ENCODE results near the gene SPTBN5. TPM values are rescaled to one million over a fixed set of nuclear protein-coding genes. Genes with fewer than 3 reads are reported as not detected.

SPTBN5 gene
- total RNA-seq, 1 experiment from 2014 or later: 1.2 TPM

GRCh38 chr15:41820791-41821423, 72.9 kb downstream of the SPTBN5 start (continued):
- TF ChIP-seq CTCF (IDR thresholded peaks at IDR 0.05) (no peak), NR2C2 (CRISPR knock-in tag; IDR thresholded peaks at IDR 0.05) (no peak), ZNF121 (CRISPR knock-in tag; IDR thresholded peaks at IDR 0.05) (no peak), TCF7 (CRISPR knock-in tag; IDR thresholded peaks at IDR 0.05; ENCODE audit: low read depth) (no peak), OVOL2 (CRISPR knock-in tag; IDR thresholded peaks at IDR 0.05; ENCODE audit: borderline replicate concordance) (no peak), EMX1 (CRISPR knock-in tag; IDR thresholded peaks at IDR 0.05) (no peak)
- TF ChIP-seq, protein P1, sequence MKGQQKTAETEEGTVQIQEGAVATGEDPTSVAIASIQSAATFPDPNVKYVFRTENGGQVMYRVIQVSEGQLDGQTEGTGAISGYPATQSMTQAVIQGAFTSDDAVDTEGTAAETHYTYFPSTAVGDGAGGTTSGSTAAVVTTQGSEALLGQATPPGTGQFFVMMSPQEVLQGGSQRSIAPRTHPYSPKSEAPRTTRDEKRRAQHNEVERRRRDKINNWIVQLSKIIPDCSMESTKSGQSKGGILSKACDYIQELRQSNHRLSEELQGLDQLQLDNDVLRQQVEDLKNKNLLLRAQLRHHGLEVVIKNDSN (CRISPR knock-in tag; IDR thresholded peaks at IDR 0.05): no peak
- TF ChIP-seq, protein P2, sequence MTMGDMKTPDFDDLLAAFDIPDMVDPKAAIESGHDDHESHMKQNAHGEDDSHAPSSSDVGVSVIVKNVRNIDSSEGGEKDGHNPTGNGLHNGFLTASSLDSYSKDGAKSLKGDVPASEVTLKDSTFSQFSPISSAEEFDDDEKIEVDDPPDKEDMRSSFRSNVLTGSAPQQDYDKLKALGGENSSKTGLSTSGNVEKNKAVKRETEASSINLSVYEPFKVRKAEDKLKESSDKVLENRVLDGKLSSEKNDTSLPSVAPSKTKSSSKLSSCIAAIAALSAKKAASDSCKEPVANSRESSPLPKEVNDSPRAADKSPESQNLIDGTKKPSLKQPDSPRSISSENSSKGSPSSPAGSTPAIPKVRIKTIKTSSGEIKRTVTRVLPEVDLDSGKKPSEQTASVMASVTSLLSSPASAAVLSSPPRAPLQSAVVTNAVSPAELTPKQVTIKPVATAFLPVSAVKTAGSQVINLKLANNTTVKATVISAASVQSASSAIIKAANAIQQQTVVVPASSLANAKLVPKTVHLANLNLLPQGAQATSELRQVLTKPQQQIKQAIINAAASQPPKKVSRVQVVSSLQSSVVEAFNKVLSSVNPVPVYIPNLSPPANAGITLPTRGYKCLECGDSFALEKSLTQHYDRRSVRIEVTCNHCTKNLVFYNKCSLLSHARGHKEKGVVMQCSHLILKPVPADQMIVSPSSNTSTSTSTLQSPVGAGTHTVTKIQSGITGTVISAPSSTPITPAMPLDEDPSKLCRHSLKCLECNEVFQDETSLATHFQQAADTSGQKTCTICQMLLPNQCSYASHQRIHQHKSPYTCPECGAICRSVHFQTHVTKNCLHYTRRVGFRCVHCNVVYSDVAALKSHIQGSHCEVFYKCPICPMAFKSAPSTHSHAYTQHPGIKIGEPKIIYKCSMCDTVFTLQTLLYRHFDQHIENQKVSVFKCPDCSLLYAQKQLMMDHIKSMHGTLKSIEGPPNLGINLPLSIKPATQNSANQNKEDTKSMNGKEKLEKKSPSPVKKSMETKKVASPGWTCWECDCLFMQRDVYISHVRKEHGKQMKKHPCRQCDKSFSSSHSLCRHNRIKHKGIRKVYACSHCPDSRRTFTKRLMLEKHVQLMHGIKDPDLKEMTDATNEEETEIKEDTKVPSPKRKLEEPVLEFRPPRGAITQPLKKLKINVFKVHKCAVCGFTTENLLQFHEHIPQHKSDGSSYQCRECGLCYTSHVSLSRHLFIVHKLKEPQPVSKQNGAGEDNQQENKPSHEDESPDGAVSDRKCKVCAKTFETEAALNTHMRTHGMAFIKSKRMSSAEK (CRISPR knock-in tag; IDR thresholded peaks at IDR 0.05; ENCODE audit: borderline replicate concordance): no peak
- TF ChIP-seq, protein P3, sequence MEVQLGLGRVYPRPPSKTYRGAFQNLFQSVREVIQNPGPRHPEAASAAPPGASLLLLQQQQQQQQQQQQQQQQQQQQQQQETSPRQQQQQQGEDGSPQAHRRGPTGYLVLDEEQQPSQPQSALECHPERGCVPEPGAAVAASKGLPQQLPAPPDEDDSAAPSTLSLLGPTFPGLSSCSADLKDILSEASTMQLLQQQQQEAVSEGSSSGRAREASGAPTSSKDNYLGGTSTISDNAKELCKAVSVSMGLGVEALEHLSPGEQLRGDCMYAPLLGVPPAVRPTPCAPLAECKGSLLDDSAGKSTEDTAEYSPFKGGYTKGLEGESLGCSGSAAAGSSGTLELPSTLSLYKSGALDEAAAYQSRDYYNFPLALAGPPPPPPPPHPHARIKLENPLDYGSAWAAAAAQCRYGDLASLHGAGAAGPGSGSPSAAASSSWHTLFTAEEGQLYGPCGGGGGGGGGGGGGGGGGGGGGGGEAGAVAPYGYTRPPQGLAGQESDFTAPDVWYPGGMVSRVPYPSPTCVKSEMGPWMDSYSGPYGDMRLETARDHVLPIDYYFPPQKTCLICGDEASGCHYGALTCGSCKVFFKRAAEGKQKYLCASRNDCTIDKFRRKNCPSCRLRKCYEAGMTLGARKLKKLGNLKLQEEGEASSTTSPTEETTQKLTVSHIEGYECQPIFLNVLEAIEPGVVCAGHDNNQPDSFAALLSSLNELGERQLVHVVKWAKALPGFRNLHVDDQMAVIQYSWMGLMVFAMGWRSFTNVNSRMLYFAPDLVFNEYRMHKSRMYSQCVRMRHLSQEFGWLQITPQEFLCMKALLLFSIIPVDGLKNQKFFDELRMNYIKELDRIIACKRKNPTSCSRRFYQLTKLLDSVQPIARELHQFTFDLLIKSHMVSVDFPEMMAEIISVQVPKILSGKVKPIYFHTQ (CRISPR knock-in tag; IDR thresholded peaks at IDR 0.05): no peak

DNA sequence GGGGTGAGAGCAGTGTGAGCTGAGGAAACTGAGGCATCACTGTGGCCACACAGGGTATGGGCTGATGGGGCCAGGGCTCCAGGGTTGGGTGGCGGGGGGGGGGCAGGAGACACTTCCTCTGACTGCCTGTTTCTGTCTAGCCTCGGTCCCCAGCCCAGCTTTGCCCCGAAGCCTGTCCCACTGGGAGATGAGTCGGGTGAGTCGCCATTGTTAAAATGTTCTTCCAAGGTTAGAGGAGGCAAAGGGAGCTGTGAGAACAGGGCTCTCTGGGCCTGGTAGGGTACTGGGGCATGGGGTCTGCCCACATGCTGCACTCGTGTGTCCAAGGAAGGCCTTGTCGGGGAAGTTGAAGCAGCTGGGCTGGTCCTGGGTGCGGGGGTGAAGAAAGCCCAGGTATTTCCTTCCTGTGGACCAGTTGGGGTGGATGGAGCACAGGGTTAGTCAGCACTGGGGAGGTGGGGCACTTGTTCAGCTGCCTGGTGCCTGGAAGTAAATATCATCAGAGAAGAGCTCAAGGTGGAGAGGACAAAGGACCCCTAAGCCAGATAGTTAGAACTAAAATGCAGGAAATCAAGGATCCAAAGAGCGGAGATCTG, 74.3 kb downstream of the SPTBN5 start:
- Mint-ChIP-seq H3K27ac (no peak overlapping the region), H3K9me3 (no peaks in the 10 kb centered on the region), H3K4me1 (no peaks in the 10 kb centered on the region), H3K36me3 (no peaks in the 10 kb centered on the region), H3K4me3 (no peak overlapping the region), H3K27me3 (ENCODE audit: low read depth) (no peaks in the 10 kb centered on the region)
- TF ChIP-seq ZNF232 (CRISPR knock-in tag; IDR thresholded peaks at IDR 0.05) (no peak), TCF7 (CRISPR knock-in tag; IDR thresholded peaks at IDR 0.05; ENCODE audit: low read depth) (no peak), SP1 (CRISPR knock-in tag; conservative IDR thresholded peaks at IDR 0.05) (no peak), NFATC4 (CRISPR knock-in tag; IDR thresholded peaks at IDR 0.05) (no peak), ZNF121 (CRISPR knock-in tag; IDR thresholded peaks at IDR 0.05) (no peak)
- TF ChIP-seq, protein P4, sequence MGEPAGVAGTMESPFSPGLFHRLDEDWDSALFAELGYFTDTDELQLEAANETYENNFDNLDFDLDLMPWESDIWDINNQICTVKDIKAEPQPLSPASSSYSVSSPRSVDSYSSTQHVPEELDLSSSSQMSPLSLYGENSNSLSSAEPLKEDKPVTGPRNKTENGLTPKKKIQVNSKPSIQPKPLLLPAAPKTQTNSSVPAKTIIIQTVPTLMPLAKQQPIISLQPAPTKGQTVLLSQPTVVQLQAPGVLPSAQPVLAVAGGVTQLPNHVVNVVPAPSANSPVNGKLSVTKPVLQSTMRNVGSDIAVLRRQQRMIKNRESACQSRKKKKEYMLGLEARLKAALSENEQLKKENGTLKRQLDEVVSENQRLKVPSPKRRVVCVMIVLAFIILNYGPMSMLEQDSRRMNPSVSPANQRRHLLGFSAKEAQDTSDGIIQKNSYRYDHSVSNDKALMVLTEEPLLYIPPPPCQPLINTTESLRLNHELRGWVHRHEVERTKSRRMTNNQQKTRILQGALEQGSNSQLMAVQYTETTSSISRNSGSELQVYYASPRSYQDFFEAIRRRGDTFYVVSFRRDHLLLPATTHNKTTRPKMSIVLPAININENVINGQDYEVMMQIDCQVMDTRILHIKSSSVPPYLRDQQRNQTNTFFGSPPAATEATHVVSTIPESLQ (CRISPR knock-in tag; IDR thresholded peaks at IDR 0.05): no peak
- no peak for DNase-seq (ENCODE audit: low spot score)
- POLR2A ChIA-PET: no interaction called here
- no peak for ATAC-seq
- CTCF ChIA-PET: interaction anchor here (1.0 to 1.4 kb wide), 2 partner anchors 45 to 85 kb away, joined by 3 to 4 read pairs; partner anchors contain the start of gene MAPKBP1
